ENCODE results near the gene WT1.
A peak's percentile ranks its signal among the peaks of the same experiment; 100 is the strongest.

WT1 gene

DNA sequence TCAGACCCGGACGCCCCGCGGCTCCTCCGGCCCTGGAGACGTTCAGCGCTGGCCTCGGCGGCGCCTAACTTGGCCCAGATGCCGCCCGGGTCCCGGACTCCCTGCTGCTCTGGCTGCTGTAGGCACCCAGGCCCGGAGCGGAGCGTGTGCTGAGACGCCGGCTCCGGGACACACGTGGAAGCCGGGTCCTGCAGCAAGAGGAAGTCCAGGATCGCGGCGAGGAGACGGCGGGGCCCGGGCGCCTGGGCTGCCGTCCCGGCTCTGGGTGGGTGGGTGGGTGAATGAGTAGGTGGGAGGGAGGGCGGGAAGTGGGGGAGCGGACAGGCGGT lies 223 bp downstream of the WT1 start:
- TF ChIP-seq CREB1 (IDR thresholded peaks at IDR 0.05; ENCODE audit: low read depth) (no peak), RAD21 (IDR thresholded peaks at IDR 0.05; ENCODE audit: low read depth) (no peak), YY1 (IDR thresholded peaks at IDR 0.05; ENCODE audit: low read depth) (no peak), FOXM1 (IDR thresholded peaks at IDR 0.05; ENCODE audit: borderline replicate concordance, low read depth) (no peak), EGR1 (IDR thresholded peaks at IDR 0.05) (no peak)
- TF ChIP-seq, protein P1, sequence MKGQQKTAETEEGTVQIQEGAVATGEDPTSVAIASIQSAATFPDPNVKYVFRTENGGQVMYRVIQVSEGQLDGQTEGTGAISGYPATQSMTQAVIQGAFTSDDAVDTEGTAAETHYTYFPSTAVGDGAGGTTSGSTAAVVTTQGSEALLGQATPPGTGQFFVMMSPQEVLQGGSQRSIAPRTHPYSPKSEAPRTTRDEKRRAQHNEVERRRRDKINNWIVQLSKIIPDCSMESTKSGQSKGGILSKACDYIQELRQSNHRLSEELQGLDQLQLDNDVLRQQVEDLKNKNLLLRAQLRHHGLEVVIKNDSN (IDR thresholded peaks at IDR 0.05): no peak
- TF ChIP-seq, protein P2, sequence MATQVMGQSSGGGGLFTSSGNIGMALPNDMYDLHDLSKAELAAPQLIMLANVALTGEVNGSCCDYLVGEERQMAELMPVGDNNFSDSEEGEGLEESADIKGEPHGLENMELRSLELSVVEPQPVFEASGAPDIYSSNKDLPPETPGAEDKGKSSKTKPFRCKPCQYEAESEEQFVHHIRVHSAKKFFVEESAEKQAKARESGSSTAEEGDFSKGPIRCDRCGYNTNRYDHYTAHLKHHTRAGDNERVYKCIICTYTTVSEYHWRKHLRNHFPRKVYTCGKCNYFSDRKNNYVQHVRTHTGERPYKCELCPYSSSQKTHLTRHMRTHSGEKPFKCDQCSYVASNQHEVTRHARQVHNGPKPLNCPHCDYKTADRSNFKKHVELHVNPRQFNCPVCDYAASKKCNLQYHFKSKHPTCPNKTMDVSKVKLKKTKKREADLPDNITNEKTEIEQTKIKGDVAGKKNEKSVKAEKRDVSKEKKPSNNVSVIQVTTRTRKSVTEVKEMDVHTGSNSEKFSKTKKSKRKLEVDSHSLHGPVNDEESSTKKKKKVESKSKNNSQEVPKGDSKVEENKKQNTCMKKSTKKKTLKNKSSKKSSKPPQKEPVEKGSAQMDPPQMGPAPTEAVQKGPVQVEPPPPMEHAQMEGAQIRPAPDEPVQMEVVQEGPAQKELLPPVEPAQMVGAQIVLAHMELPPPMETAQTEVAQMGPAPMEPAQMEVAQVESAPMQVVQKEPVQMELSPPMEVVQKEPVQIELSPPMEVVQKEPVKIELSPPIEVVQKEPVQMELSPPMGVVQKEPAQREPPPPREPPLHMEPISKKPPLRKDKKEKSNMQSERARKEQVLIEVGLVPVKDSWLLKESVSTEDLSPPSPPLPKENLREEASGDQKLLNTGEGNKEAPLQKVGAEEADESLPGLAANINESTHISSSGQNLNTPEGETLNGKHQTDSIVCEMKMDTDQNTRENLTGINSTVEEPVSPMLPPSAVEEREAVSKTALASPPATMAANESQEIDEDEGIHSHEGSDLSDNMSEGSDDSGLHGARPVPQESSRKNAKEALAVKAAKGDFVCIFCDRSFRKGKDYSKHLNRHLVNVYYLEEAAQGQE (IDR thresholded peaks at IDR 0.05; ENCODE audit: low read depth): no peak
- TF ChIP-seq, protein P3, sequence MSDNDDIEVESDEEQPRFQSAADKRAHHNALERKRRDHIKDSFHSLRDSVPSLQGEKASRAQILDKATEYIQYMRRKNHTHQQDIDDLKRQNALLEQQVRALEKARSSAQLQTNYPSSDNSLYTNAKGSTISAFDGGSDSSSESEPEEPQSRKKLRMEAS (IDR thresholded peaks at IDR 0.05): peak; percentile 5; the same call in 1 of the 2 replicates

DNA sequence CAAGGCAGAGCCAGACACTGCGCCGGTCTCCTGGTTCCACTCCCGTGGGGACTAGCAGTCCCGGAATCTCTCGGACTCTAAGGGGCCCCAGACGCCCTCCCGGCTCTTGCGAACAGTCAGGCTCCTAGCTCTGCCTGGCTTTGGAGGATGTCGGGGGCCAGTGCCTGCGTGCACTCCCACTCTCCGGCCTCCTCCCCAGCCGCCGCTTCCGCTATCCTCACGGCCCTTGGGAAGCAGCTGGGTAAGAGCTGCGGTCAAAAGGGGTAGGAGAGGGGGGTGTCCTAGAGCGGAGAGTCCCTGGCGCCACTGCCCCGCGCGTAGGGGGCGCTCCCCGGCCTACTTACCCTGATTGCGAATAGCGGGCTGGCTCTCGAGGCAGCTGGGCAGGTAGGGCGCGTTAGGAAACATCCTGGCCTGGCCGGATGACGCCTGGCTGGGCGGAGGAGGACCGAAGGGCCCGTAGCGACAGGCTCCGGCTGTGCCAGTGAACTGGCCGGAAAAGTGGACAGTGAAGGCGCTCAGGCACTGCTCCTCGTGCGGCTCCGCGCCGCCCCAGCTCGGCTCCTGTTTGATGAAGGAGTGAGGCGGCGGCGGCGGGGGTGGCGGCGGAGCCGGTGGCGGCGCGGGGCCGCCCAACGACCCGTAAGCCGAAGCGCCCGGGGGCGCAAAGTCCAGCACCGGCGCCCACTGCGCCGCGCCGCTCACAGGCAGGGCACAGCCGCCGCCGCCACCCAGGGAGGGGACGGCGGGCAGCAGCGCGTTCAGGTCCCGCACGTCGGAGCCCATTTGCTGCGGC lies 785 bp downstream of the WT1 start:
- TF ChIP-seq TAF1 (IDR thresholded peaks at IDR 0.05; ENCODE audit: low read depth) (no peak), FOXM1 (IDR thresholded peaks at IDR 0.05; ENCODE audit: borderline replicate concordance, low read depth) (no peak), YY1 (IDR thresholded peaks at IDR 0.05; ENCODE audit: low read depth) (no peak)
- TF ChIP-seq, protein P1 (IDR thresholded peaks at IDR 0.05): no peak

DNA sequence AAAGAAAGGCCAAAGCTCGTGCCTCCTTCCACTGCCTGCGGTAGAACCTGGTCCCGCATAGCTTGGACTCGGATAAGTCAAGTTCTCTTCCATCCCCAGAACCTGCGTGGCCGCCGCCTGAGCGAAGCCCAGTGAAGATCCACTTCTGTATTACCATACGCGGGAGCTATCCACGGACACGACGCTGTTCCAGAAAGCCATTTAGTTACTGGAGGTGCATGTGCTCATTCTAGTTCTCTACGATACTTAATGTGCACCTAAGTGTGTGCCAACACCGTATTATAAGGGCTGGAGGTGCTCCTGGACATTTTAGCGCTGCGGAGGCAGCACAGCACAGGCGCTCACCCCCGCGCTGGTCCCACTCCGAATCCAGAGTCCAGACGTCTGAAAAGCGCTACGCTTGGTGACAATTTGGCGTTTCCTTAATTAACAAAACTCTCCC lies 1.4 kb downstream of the WT1 start:
- TF ChIP-seq EGR1 (IDR thresholded peaks at IDR 0.05) (no peak), TCF12 (IDR thresholded peaks at IDR 0.05; ENCODE audit: low read depth) (no peak), EP300 (IDR thresholded peaks at IDR 0.05; ENCODE audit: borderline replicate concordance) (no peak)
- TF ChIP-seq, protein P1 (IDR thresholded peaks at IDR 0.05): no peak

DNA sequence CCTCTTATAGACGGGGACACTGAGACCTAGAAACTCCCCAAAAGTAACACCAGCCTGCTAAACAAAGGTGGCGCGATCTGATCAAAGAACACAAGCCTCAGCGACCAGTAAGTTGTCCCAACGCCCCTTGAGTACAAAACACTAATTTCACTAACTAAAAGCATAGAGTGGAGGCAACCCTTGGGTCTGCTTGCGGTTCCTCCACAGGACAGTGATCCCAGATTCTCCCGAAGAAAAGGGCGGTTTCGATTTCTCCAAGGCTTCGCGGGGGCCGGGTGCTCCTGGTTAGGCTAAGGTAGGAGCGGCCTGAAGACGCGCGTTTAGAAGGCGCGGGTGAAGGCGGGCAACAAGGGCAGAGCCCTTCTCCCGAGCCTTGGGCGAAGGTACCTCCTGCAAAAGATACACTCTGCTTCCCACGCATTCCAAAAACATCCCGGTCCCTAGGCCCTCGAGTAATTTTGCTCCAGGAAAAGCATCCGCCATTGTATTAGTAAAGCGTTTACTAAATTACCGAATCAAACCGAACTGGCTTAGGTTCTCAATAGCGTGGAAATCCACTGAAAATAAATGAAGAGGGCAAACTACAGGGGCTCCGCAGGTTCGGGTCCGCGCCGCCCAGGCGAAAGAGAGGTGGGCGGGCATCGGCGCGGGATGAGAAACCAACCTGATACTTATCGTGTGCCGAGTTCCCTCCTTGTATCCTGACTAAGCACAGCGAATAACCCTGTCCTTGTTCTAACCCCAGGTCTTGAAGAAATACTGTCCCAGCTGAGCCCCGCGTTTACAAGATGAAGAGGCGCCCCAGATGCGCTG lies 2.0 kb downstream of the WT1 start:
- TF ChIP-seq, protein P1 (IDR thresholded peaks at IDR 0.05): no peak
- TF ChIP-seq CREB1 (IDR thresholded peaks at IDR 0.05; ENCODE audit: low read depth): no peak
- no peak for TF ChIP-seq YY1 (IDR thresholded peaks at IDR 0.05; ENCODE audit: low read depth)
- no peak for TF ChIP-seq EGR1 (IDR thresholded peaks at IDR 0.05)
- no peak for TF ChIP-seq EP300 (IDR thresholded peaks at IDR 0.05; ENCODE audit: borderline replicate concordance)
- no peak for TF ChIP-seq TAF1 (IDR thresholded peaks at IDR 0.05; ENCODE audit: low read depth)
- TF ChIP-seq TEAD4 (IDR thresholded peaks at IDR 0.05): no peak
- TF ChIP-seq, protein P2 (IDR thresholded peaks at IDR 0.05; ENCODE audit: low read depth): no peak
- no peak for TF ChIP-seq RAD21 (IDR thresholded peaks at IDR 0.05; ENCODE audit: low read depth)
- no peak for TF ChIP-seq NFIC (IDR thresholded peaks at IDR 0.05)
- TF ChIP-seq, protein P3 (IDR thresholded peaks at IDR 0.05): no peak
- no peak for TF ChIP-seq FOXM1 (IDR thresholded peaks at IDR 0.05; ENCODE audit: borderline replicate concordance, low read depth)

DNA sequence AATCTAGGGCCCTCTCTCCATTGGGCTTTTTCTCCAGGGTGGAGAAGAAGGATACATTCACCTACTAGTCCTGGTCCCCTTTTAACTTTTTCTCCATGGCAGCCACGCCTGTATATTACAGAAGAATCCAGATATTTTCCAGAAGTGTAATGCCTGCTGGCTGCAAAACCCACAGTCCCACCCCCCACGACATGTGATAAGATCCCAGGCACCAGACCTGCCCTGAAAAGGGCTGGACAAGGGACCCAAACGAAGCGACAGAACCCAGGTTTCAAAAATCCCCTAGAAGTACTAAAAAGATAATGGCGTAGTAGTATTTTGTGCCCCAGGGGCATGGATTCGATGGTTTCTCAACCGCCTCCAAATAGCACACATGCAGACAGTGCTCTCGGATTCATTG lies 2.8 kb downstream of the WT1 start:
- TF ChIP-seq EGR1 (IDR thresholded peaks at IDR 0.05) (no peak), CREB1 (IDR thresholded peaks at IDR 0.05; ENCODE audit: low read depth) (no peak), CEBPB (IDR thresholded peaks at IDR 0.05) (no peak), RAD21 (IDR thresholded peaks at IDR 0.05; ENCODE audit: low read depth) (no peak), ZBTB7A (IDR thresholded peaks at IDR 0.05; ENCODE audit: low read depth) (no peak), TAF1 (IDR thresholded peaks at IDR 0.05; ENCODE audit: low read depth) (no peak), YY1 (IDR thresholded peaks at IDR 0.05; ENCODE audit: low read depth) (no peak), TEAD4 (IDR thresholded peaks at IDR 0.05) (no peak), TCF12 (IDR thresholded peaks at IDR 0.05; ENCODE audit: low read depth) (no peak)
- TF ChIP-seq, protein P1 (IDR thresholded peaks at IDR 0.05): no peak
